Brain microvascular endothelial cell (primary cell): Measurements from ENCODE around the gene MIB2.
A peak's percentile ranks its signal among the peaks of the same experiment; 100 is the strongest.
"Not testable (repeated sequence)": the region's sequence is repeated elsewhere in the genome, so short reads cannot be mapped to it uniquely, and the experiment has no call there.

Experiments used
- DNase-seq: peaks from one replicate; pipeline ENCODE4 v3.0.0-alpha.2; 2020
- H3K27ac ChIP-seq: fragments of 250-450 bp; sonication (Bioruptor Pico); 2 replicates; pipeline ENCODE4 v1.5.1; 2020; ENCODE audit warnings: mild to moderate bottlenecking, moderate library complexity
- H3K27me3 ChIP-seq: fragments of 250-450 bp; sonication (Bioruptor Pico); replicated peaks from 2 replicates; pipeline ENCODE4 v1.5.1; 2020; ENCODE audit warnings: mild to moderate bottlenecking
- H3K36me3 ChIP-seq: fragments of 250-450 bp; sonication (Bioruptor Pico); replicated peaks from 2 replicates; pipeline ENCODE4 v1.5.1; 2020; ENCODE audit warnings: mild to moderate bottlenecking
- H3K4me3 ChIP-seq: 2 replicates; pipeline ENCODE4 v1.5.1; 2011; ENCODE audit warnings: low read depth, mild to moderate bottlenecking, control low read depth, low read length, moderate library complexity
- CTCF ChIP-seq: IDR thresholded peaks from 2 replicates; pipeline ENCODE4 v1.5.1; 2011; ENCODE audit warnings: low read depth, mild to moderate bottlenecking, moderate library complexity, low read length, control low read depth, inconsistent platforms; ENCODE audit errors: missing control alignments
- in situ Hi-C: cut with HindIII; loops from 2 replicates; pipeline ENCODE4 v1.10.0; 2017; ENCODE audit warnings: low sequenced_read_pairs, low pct_ligation_motif_present

The MIB2 gene

GRCh38 chr1:1658583-1659549, 43.6 kb downstream of the MIB2 start, which contains the start of gene CDK11B:
Gene CDK11B, minus strand, starts transcription at chr1:1659004. Its CDS starts 1,519 bp downstream, at chr1:1657485.
- H3K27me3 ChIP-seq, in situ Hi-C loops: not testable (repeated sequence)
- DNase-seq, result peak; percentile 99
- H3K27ac ChIP-seq, result peak within 1 kb of the TSS; percentile 84
- TF ChIP-seq CTCF, result peak; percentile 6
- H3K4me3 ChIP-seq, result peak within 1 kb of the TSS; percentile 68
- H3K36me3 ChIP-seq, result peaks cover 16% of the 10 kb centered on the region

GRCh38 chr1:1662392-1662791, 47.1 kb downstream of the MIB2 start:
- H3K4me3 ChIP-seq, H3K27me3 ChIP-seq, in situ Hi-C loops, H3K27ac ChIP-seq, DNase-seq: not testable (repeated sequence)
- H3K36me3 ChIP-seq, result peaks cover 18% of the 10 kb centered on the region

GRCh38 chr1:1662830-1663560, 47.7 kb downstream of the MIB2 start:
- H3K27me3 ChIP-seq, in situ Hi-C loops, H3K4me3 ChIP-seq, DNase-seq, H3K27ac ChIP-seq: not testable (repeated sequence)
- H3K36me3 ChIP-seq, result peaks cover 18% of the 10 kb centered on the region

- H3K4me3 ChIP-seq, in situ Hi-C loops, H3K27me3 ChIP-seq, DNase-seq, H3K27ac ChIP-seq: not testable (repeated sequence)
- peaks cover 18% of the 10 kb centered on the region for H3K36me3 ChIP-seq
These were observed 49.0 kb downstream of the MIB2 start for GRCh38 chr1:1664318-1664717.

GRCh38 chr1:1664941-1665814, 49.9 kb downstream of the MIB2 start:
- no peak overlapping the region for H3K27ac ChIP-seq
- peaks cover 26% of the 10 kb centered on the region for H3K36me3 ChIP-seq
- H3K27me3 ChIP-seq, result no peaks in the 10 kb centered on the region
- H3K4me3 ChIP-seq, result no peak overlapping the region
- in situ Hi-C loops, result no loop called here
- no peak for TF ChIP-seq CTCF
- DNase-seq, result no peak

- H3K27ac ChIP-seq, result no peak overlapping the region
- H3K27me3 ChIP-seq, result no peaks in the 10 kb centered on the region
- TF ChIP-seq CTCF, result peak; percentile 63
- in situ Hi-C loops, result no loop called here
- H3K4me3 ChIP-seq, result no peak overlapping the region
- peaks cover 31% of the 10 kb centered on the region for H3K36me3 ChIP-seq
- DNase-seq, result no peak
These were observed 50.5 kb downstream of the MIB2 start for GRCh38 chr1:1665815-1666251.
